Activated gamma-delta T cell (primary cell): Measurements from ENCODE around the gene CNFN.
"Not testable (repeated sequence)": the region's sequence is repeated elsewhere in the genome, so short reads cannot be mapped to it uniquely, and the experiment has no call there.

Experiments used
- DNase-seq: peaks from one replicate; lab custom pipeline; 2025; lab: John Stamatoyannopoulos, UW

CNFN gene

GRCh38 chr19:42351079-42351735 lies 38.9 kb downstream of the CNFN start:
- no peak for DNase-seq

GRCh38 chr19:42350417-42350816 lies 39.7 kb downstream of the CNFN start:
- DNase-seq: no peak

GRCh38 chr19:42349378-42350107 lies 40.6 kb downstream of the CNFN start:
- DNase-seq: no peak

GRCh38 chr19:42348211-42348610 lies 41.9 kb downstream of the CNFN start:
- DNase-seq: no peak

GRCh38 chr19:42345191-42345812 lies 44.8 kb downstream of the CNFN start:
- no peak for DNase-seq

GRCh38 chr19:42344336-42344893 lies 45.7 kb downstream of the CNFN start:
- no peak for DNase-seq

- no peak for DNase-seq
Measured at GRCh38 chr19:42343344-42344110, 46.6 kb downstream of the CNFN start.

- not testable (repeated sequence) for DNase-seq
Measured at GRCh38 chr19:42339922-42340321, 50.2 kb downstream of the CNFN start.

GRCh38 chr19:42339126-42339860 lies 50.8 kb downstream of the CNFN start:
- not testable (repeated sequence) for DNase-seq
